ENCODE measurements around the gene RHBDF1.

RHBDF1 gene

GRCh38 chr16:74747-75334, 2.4 kb upstream of the RHBDF1 start:
- DNase-seq, result no peak

- DNase-seq, result no peak
Measured at GRCh38 chr16:74051-74746, 1.8 kb upstream of the RHBDF1 start.

DNA sequence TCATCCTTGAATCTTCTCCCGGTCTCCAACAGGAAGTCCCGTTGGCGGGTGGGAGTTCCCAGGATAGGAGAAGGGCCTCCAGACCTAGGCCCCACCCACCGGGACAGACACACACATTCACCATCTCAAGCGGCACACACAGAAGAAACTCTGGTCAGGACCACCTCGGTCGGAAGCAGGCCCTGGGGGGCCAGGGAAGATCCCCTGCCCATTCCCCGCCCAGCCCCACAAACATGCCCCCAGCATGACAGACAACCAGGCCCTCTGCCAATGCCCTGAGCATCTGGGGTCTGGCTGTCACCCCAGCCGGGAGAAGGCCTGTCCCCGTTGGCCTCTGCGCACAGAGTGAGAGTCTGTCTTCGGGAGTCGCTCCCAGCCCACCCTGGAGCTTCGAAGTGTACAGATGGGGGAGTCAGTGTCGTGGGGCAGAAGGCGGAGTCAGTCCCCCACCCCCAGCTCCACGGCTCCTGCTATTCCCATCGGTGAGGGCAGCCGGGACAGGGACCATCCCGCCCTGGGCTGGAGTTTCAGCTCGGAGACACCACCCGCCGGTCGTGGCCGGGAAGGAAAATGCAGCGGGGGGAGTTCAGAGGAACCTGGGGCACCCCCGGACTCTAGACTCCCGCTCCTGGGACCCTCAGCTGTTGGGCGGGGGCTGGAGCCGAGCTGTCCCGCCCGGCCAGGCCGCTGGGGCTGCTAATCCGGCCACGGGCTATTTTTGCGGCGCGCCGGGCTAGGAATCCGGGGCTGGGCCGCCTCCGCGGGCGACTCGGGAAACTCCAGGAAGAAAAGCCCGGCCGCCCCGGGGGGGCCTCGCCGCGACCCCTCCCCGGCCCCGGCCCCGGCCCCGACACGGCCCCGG, 660 bp downstream of the RHBDF1 start:
- no peak for DNase-seq

GRCh38 chr16:71210-71539, 1.3 kb downstream of the RHBDF1 start:
- DNase-seq, result no peak

DNA sequence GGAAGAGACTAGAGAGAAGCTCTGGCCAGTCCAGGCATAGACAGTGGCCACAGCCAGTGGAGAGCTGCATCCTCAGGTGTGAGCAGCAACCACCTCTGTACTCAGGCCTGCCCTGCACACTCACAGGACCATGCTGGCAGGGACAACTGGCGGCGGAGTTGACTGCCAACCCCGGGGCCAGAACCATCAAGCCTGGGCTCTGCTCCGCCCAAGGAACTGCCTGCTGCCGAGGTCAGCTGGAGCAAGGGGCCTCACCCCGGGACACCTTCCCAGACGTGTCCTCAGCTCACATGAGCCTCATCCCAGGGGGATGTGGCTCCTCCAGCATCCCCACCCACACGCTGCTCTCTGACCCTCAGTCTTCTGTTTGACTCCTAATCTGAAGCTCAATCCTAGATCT, 3.2 kb downstream of the RHBDF1 start:
- DNase-seq, result no peak

GRCh38 chr16:67884-68789, 4.3 kb downstream of the RHBDF1 start:
- DNase-seq, result no peak

- peak in 2 of 3 experiments; percentile 24 to 61 for DNase-seq
Measured at GRCh38 chr16:67183-67791, 5.1 kb downstream of the RHBDF1 start.

DNA sequence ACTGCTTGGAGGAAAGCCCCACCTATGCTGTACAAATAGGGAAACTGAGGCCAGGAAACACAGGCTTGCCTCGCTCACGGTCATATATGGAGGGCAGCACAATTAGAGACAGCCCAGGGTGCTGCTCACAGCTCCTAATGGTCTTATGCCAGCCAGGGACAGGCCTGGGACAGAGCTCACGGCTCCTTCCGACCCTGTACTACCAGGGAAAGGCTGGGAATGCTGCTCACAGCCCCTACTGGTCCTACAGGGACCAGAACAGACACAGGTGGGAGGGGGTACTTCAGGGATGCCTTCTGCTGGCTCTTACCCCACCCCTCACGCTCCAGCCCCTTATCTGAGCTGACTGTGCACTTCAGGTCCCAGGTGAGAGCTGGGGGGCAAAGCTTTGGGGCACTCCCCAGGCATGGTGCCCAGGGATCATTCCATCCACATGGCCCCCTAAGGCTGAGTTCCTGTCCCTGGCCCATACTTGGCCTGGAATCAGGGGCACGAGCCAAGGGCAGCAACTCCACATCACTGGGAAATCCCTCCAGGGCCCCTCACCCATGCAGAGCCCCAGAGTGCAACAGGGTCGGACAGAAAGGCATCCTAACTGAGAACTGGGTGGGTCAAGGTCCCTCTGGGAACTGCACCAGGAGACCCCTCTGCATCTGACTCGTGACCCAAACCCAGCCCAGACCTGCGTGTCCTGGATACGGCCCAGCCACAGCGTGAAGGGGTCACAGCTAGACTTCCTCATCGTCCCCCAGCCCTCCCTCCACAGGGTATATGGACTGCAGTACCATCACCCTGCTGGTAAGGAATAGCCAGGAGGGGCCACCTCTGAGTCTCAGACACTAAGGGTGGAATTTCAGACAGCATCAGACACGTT, 5.9 kb downstream of the RHBDF1 start:
- no peak for DNase-seq

GRCh38 chr16:65745-66144, 6.7 kb downstream of the RHBDF1 start:
- DNase-seq, result peak; percentile 37 to 88 (median 74)

DNA sequence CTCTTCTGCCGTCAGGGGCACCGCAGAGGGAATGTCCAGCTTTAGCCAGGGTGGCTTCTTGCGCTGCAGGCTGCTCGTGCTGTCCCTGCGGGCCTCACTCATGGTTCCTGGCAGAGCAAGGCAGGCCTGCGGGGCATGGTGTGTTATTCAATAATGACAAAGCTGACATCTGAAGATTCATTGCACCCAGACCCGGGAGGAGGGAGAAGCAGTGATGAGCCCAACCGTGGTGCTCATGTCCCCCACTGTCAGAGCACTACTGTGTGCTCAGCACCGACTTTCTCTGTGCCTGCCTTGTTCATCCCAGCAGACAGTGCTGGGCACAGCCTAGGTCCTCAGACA, 7.5 kb downstream of the RHBDF1 start:
- DNase-seq, result no peak

- DNase-seq, result peak; percentile 51 to 82 (median 58)
Measured at GRCh38 chr16:63998-64913, 8.2 kb downstream of the RHBDF1 start.

DNA sequence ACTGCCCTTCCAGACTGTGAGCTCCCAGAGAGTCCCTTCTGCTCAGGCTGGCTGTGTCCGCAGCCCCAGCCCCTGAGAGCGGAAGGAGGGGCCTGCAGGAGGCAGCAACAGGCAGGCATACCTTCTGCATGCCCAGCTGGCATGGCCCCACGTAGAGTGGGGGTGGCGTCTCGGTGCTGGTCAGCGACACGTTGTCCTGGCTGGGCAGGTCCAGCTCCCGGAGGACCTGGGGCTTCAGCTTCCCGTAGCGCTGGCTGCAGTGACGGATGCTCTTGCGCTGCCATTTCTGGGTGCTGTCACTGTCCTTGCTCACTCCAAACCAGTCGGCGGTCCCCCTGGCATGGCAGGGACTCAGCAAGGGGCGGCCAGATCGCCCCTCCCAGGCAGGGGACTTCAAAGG, 9.0 kb downstream of the RHBDF1 start:
- DNase-seq, result no peak

GRCh38 chr16:62968-63391, 9.5 kb downstream of the RHBDF1 start:
- no peak for DNase-seq

DNA sequence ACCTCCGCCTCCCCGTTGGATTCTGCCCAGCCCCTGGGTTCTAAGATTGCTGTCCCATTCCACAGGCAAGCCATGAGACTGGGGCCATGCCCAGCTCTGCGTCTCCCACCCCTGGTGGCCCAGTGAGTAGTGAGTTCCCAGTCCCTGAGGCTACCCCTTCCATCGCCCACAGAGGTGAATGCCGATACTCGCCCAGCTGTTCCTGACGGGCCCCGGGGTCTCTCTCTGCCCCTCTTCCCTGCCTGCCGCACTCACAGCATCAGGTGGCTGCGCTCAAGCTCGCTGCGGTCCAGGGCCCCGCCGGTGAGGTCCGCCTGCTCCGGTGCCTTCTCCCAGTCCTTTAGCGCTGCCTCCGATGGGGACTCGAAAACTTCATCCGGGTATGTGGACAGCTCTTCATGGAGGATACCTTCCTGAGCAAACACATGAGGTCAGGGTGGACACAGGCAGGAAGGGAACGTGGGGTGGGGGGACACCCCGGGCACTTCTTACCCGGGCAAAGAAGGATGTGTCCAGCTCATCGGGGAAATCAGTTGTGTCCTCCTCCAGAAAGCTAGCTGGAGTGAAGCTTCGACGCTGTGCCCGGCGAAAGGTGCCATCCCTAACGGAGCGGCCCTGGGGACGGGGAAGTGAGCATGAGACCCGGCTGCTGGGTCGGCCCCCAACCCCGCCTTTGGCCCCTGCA, 10.0 kb downstream of the RHBDF1 start:
- no peak for DNase-seq

GRCh38 chr16:61879-62281, 10.6 kb downstream of the RHBDF1 start:
- no peak for DNase-seq

DNA sequence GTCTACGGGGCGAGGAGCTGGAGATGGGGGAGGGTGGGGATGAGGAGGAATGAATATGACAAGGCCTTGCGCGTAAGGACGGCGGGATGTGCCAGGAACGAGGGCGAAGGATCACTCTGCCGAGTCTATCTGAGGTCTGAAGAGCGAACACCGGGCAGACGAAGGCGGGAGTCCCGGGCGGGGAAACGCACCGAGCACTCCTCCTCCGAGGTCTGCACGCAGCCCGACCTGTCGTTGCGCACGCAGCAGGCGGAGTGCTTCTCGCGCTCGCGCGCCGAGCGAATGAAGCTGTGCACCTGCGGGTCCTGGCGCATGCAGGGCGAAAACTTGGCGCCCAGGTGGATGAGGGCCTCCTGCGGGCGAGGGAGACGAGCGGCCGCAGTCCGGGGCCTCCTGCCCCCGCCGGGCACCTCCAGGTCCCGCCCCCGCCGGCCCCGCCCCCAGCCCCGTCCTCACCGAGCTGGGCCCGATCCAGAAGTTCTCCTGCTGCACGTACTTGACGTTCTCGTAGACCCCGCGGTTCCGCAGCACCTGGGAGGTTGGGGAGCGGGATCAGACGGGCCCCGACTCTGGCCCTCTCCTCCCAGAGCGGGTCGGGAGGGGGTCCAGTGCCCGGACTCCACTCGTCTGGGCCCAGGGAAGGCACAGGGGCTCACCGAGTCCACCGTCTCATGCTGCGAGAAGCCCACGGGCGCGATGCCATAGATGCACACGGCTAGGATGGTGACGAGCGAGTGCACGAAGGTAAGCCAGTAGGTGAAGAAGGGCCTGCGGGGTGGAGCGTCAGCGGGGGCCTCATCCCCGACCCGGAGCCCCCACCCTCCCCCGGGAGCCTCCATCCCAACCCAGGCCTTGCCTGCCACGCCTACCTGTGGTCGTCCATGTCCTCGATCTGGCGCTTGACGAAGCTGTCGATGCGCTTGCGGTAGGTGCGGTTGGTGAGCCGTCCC, 11.2 kb downstream of the RHBDF1 start:
- no peak for DNase-seq

DNA sequence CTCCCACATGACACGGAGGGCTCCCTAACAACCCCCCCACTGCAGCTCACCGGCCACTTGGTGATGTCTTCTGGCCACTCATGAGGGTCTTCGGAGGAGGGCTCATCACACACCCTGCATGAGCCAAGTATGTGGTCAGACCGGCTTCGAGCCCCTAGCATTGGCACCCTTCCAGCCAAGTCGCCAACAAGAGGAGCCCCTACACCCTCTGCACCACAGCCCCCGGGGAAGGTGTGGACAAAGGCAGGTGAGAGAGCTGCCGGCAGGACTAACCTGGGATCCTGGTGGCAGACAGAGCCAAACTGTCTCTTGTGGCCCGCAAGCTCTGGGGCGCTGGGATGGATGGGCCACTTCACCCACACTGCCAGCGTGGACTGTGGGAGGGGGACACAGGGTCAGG, 12.3 kb downstream of the RHBDF1 start:
- DNase-seq, result no peak

DNA sequence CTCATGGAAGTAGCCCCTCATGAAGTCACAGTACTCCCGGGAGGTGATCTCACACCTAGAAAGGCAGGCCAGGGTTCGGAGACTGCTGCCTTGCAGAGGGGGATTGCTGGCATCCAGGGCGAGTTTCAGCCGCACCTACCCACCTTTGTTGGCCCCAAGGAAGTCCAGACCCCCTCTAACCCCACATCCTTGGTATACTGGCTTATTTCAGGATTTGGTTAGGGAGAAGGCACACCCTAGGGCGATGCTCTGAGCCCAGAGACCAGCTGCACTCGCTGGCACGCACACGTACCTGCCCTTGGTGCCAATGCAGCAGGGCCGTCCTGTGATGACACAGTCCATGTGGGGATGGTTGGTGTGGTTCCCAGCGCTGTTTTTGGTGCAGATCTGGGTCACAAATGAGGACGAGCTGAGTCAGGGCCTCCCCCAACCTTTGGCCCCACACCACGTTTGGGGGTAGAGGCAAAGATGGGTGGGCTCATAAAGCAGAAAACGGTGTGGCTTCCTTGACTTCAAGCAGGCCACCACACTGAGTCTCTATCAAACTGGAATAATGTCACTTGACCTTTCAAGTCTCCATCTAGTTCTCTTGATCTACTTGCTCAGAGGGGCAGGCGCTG, 12.9 kb downstream of the RHBDF1 start:
- no peak for DNase-seq
